GM19397 (cell line): ENCODE results near the gene FOXJ1.

Source experiments
- ATAC-seq: cut with Tn5 transposase; IDR thresholded peaks from one replicate; pipeline ENCODE4 v1.9.1; 2021; ENCODE audit warnings: mild to moderate bottlenecking, moderate library complexity; ENCODE audit not compliant: unreplicated experiment

Gene FOXJ1

DNA sequence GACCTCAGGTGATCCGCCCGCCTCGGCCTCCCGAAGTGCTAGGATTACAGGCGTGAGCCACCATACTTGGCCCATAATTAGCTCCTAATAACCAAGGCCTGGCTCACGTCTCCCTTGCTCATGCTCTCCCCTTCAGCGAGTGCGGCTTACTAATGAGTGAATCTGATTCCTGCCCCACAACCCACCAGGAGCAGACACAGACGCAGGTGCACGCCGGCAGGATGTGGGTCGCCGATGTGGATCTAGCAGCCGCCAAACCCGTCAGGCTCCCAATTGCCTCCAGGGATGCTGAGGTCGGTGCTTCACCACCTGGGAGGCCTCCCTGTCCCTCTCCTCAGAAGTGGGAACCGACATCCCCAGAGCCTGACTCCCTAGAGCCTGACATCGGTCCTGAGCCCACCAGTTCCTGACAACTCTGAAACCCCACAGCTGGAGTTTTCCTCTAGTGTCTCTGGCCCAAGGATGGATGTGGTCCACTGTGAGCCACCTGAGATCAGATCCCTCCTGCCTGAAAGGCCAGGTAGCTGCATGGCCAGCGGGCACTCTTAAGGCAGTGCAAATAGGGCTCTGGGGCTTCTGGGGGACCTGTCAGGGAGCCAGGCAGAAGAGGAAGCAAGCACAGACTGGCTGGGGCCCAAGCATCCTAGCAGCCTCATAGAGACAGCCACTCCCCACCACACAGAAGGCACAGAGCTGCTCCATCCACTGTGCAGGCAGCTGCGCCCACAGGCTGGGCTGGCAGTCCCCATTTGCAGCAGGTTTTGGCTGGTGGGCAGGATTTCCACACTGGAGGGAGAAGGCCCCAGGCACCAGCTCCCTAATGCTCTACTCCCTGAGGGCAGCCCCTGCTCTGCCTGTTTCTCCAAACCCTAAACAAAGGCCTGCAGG lies 48.3 kb downstream of the FOXJ1 start:
- no peak for ATAC-seq

DNA sequence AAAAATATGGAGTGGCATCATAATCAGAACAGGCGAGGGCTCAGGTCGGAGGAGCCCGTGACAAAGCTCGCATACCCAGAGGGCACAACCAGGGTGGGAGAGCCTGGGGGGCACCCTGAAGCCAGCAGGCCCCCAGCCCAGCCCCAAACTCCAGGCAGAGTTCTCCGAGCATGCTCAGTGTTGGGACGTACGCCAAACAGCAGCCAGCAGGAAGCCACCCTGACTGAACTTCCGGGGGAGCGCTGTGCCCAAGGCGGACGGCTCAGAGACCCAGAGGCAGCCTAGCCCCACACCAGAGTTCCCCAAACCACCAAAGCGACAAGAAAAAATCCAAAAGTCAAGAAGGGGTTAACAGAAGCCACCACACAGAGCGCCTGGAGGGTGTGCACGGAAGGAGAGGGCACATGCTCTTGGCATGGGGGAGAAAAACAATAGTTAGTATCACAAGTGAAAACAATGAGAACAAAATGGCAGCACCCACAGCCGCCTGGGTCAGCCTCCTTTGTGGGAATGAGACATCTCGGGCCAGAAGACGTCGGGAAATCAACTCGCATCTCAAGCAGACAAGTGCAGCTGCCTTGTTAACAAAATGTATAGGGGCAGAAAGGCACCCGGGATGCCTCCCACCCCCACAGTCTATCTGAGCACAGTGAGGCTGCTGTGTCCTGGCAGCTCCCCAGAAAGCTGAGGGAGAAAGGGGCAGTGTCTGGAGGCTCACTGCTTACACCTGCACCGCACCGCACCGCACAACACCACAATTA lies 49.3 kb downstream of the FOXJ1 start:
- no peak for ATAC-seq

GRCh38 chr17:76090517-76091129 lies 50.4 kb downstream of the FOXJ1 start:
- no peak for ATAC-seq

GRCh38 chr17:76089680-76090516 lies 51.1 kb downstream of the FOXJ1 start:
- ATAC-seq = no peak

GRCh38 chr17:76088868-76089576 lies 52.0 kb downstream of the FOXJ1 start:
- ATAC-seq = no peak

DNA sequence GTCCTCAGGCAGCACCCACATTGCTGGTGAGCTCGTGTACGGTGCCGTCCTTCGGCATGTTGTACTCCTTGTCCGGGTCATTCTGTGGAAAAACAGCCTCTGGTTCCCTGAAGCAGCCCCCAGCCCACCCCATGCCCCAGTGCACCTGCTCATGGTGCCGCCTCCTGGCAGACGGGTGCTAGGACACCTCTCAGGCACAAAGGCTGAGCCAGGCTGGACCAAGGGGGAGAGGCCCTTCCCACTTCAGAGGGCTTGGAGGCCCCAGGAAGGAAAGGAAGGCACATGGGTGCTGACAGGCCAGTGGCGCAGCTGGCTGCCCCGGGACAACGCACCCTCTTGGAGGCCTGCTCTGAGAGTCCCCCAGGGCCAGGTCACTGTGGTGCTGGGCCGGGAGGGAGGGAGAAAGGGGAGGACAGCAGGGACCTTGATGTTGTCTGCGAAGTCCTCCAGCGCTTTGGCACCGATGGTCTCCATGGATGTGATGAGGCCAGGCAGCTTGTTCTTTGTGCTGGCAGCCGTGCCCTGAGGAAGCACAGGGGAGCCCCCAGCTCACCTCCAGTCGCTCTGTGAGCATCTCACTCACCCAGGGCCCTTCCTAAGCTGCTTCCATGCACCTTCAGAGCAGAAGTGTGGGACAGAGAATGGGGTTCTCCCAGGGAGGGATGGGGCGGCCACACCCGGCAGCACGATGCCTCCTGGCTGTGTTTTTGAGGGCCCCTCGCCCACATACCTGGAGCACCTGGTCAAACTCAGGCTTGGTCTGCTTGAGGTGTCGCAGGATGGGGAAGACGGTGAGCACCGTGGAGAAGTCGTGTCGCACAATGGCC lies 52.8 kb downstream of the FOXJ1 start:
- no peak for ATAC-seq

- ATAC-seq = no peak
Measured at GRCh38 chr17:76087531-76087930, 53.5 kb downstream of the FOXJ1 start.

GRCh38 chr17:76086384-76086783 lies 54.7 kb downstream of the FOXJ1 start:
- no peak for ATAC-seq
